Measurements from ENCODE around the gene EEF2KMT.
"Not testable (repeated sequence)": the region's sequence is repeated elsewhere in the genome, so short reads cannot be mapped to it uniquely, and the experiment has no call there.

DNA sequence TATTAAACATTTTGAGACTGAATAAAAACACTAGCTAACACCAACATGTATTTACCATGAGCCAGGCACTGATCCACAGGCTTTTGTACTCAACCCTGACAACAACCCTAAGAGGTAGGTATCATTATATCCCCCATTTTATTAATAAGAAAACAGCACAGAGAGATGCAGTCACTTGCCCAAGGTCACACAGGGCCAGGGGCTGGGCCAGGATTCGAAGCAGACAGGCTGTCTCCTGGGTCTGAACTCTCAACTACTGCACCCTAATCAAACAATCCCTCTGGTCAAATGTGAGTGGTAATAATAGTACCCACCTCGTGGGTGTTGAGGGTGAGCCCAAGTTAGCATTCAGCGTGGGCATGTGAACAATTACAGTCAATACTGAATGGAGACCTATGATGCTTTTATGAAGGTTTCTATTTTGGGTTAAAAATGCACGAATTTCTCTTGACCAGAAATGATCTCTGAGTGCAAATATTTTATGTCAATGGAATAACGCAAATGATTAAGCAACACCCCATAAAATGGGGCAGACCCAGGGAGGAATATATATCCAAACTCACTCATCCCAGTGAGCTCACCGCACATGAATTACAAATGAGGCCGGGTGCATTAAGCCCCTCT is 1.0 kb downstream of the EEF2KMT start:
- TF ChIP-seq, protein P1, sequence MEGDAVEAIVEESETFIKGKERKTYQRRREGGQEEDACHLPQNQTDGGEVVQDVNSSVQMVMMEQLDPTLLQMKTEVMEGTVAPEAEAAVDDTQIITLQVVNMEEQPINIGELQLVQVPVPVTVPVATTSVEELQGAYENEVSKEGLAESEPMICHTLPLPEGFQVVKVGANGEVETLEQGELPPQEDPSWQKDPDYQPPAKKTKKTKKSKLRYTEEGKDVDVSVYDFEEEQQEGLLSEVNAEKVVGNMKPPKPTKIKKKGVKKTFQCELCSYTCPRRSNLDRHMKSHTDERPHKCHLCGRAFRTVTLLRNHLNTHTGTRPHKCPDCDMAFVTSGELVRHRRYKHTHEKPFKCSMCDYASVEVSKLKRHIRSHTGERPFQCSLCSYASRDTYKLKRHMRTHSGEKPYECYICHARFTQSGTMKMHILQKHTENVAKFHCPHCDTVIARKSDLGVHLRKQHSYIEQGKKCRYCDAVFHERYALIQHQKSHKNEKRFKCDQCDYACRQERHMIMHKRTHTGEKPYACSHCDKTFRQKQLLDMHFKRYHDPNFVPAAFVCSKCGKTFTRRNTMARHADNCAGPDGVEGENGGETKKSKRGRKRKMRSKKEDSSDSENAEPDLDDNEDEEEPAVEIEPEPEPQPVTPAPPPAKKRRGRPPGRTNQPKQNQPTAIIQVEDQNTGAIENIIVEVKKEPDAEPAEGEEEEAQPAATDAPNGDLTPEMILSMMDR (IDR thresholded peaks at IDR 0.05; ENCODE audit: extremely low read depth in 1 of 2, insufficient read depth in 1 of 2, low read depth in 1 of 2, low read length in 2 of 2): not testable (repeated sequence)
- TF ChIP-seq POLR2AphosphoS5 (IDR thresholded peaks at IDR 0.05; ENCODE audit: insufficient read depth, low read depth, low read length); POLR2A (IDR thresholded peaks at IDR 0.05; ENCODE audit: low read depth, low read length); EZH2 (IDR thresholded peaks at IDR 0.05; ENCODE audit: borderline replicate concordance, low read depth, low read length, severe bottlenecking); FOS (IDR thresholded peaks at IDR 0.05; ENCODE audit: borderline replicate concordance, insufficient read depth, low read length); MAX (IDR thresholded peaks at IDR 0.05; ENCODE audit: insufficient read depth, insufficient read length); MYC (IDR thresholded peaks at IDR 0.05; ENCODE audit: low read depth, low read length): not testable (repeated sequence)

Measured in endothelial cell of umbilical vein (primary cell).